B cell (primary cell): ENCODE results near the gene CEBPZOS. TPM values are rescaled to one million over a fixed set of nuclear protein-coding genes. Genes with fewer than 3 reads are reported as not detected.

Experiments used
- ATAC-seq: fragments of 200-7000 bp; cut with Tn5 transposase; one replicate; pipeline ENCODE4 v1.10.0; 2021; ENCODE audit warnings: low read depth, mild to moderate bottlenecking, moderate number of reproducible peaks, moderate library complexity
- CTCF ChIA-PET: fragments of 350-600 bp; sonication (Branson Sonifier 250); formaldehyde crosslinking; loops from one replicate; lab custom pipeline; 2021; ENCODE audit warnings: antibody characterized with exemption, inconsistent platforms; lab: Charles Lee
- POLR2A ChIA-PET: fragments of 350-600 bp; sonication (Branson Sonifier 250); formaldehyde crosslinking; loops from one replicate; lab custom pipeline; 2021; ENCODE audit warnings: antibody characterized with exemption; lab: Charles Lee
- DNase-seq: peaks from one replicate; pipeline ENCODE4 v3.0.0; 2013
- H2AFZ ChIP-seq: 2 replicates; pipeline ENCODE4 v1.6.1; 2012; ENCODE audit warnings: mild to moderate bottlenecking, low read depth, low read length; ENCODE audit not compliant: insufficient read depth, poor library complexity, severe bottlenecking
- H3K27ac ChIP-seq, 2 donors: 1 replicate in 1 of 2; 2 replicates in 1 of 2; pipeline ENCODE4 v1.5.1; 2012 to 2013; ENCODE audit warnings: low read length in 2 of 2, mild to moderate bottlenecking in 2 of 2, moderate library complexity in 1 of 2
- H3K27me3 ChIP-seq, 4 experiments: fragments of 200-600 bp in 1 of 4; sonication (generic) in 1 of 4; replicated peaks in 1 of 4; 1 replicate in 2 of 4; 2 replicates in 2 of 4; pipeline versions ENCODE4 v1.6.1 to v1.7.0; 2013 to 2016; ENCODE audit warnings: low read length in 3 of 4, mild to moderate bottlenecking in 2 of 4, mixed read lengths in 1 of 4, moderate library complexity in 1 of 4; ENCODE audit not compliant: insufficient read depth in 4 of 4, control insufficient read depth in 3 of 4; ENCODE audit errors: control extremely low read depth in 1 of 4
- H3K36me3 ChIP-seq, 2 experiments: replicated peaks in 1 of 2; 1 replicate in 1 of 2; 2 replicates in 1 of 2; pipeline versions ENCODE4 v1.6.1 to v1.7.1; 2013; ENCODE audit warnings: low read length in 1 of 2; ENCODE audit not compliant: insufficient read depth in 2 of 2, control insufficient read depth in 1 of 2; ENCODE audit errors: control extremely low read depth in 1 of 2, extremely low read depth in 1 of 2
- H3K4me1 ChIP-seq, 2 donors: fragments of 200-600 bp in 1 of 2; sonication (generic) in 1 of 2; 1 replicate in 1 of 2; 2 replicates in 1 of 2; pipeline versions ENCODE4 v1.5.1 to v1.6.1; 2013 to 2017; ENCODE audit warnings: low read length in 2 of 2; ENCODE audit not compliant: control insufficient read depth in 2 of 2, insufficient read depth in 2 of 2
- H3K4me2 ChIP-seq: replicated peaks from 2 replicates; pipeline ENCODE3; 2012; ENCODE audit warnings: mild to moderate bottlenecking, low read depth, low read length; ENCODE audit not compliant: poor library complexity, severe bottlenecking
- H3K4me3 ChIP-seq, 5 experiments: fragments of 200-600 bp in 1 of 5; sonication (generic) in 1 of 5; 1 replicate in 3 of 5; 2 replicates in 2 of 5; pipeline versions ENCODE4 v1.5.1 to v1.7.0; 2011 to 2016; ENCODE audit warnings: low read length in 4 of 5, mild to moderate bottlenecking in 4 of 5, low read depth in 2 of 5, control low read depth in 1 of 5, moderate library complexity in 1 of 5; ENCODE audit not compliant: insufficient read depth in 1 of 5; ENCODE audit errors: control extremely low read depth in 1 of 5, extremely low read depth in 1 of 5
- H3K79me2 ChIP-seq: fragments of 200-600 bp; sonication (generic); one replicate; pipeline ENCODE4 v1.6.0; 2016; ENCODE audit warnings: low read length; ENCODE audit not compliant: control insufficient read depth, insufficient read depth
- H3K9ac ChIP-seq: fragments of 200-600 bp; sonication (generic); 2 replicates; pipeline ENCODE4 v1.6.1; 2017; ENCODE audit warnings: mild to moderate bottlenecking, low read length, moderate library complexity
- H3K9me3 ChIP-seq, 3 donors: one replicate each; pipeline versions ENCODE4 v1.6.1 to v1.7.1; 2013; ENCODE audit warnings: low read length in 2 of 3; ENCODE audit not compliant: control insufficient read depth in 2 of 3, insufficient read depth in 1 of 3; ENCODE audit errors: control extremely low read depth in 1 of 3
- H4K20me1 ChIP-seq: 2 replicates; pipeline ENCODE4 v1.6.0; 2012; ENCODE audit warnings: mild to moderate bottlenecking, low read length; ENCODE audit not compliant: insufficient read depth, control insufficient read depth, poor library complexity, severe bottlenecking
- H3K27ac Mint-ChIP-seq: one replicate; pipeline ENCODE4 v1.8.0; 2021; ENCODE audit warnings: mixed read lengths
- H3K27me3 Mint-ChIP-seq: one replicate; pipeline ENCODE4 v1.8.0; 2021; ENCODE audit warnings: mixed read lengths
- H3K4me1 Mint-ChIP-seq: one replicate; pipeline ENCODE4 v1.8.0; 2021; ENCODE audit warnings: mixed read lengths
- H3K4me3 Mint-ChIP-seq: one replicate; pipeline ENCODE4 v1.8.0; 2021; ENCODE audit warnings: mixed read lengths
- H3K9me3 Mint-ChIP-seq: one replicate; pipeline ENCODE4 v1.8.0; 2022; ENCODE audit warnings: mixed read lengths; ENCODE audit not compliant: insufficient read depth
- EZH2 ChIP-seq: IDR thresholded peaks from 2 replicates; pipeline ENCODE4 v1.6.1; 2012; ENCODE audit warnings: borderline replicate concordance, low read depth, mild to moderate bottlenecking, moderate library complexity, low read length; ENCODE audit not compliant: insufficient read depth, poor library complexity, severe bottlenecking
- WGBS: methylation state at CpG from one replicate; pipeline ENCODE4 v1.1.5; 2013; ENCODE audit warnings: missing lambda C conversion rate; ENCODE audit not compliant: insufficient coverage; 5-methylcytosine and 5-hydroxymethylcytosine counted together
- intact Hi-C: fragments of 100-400 bp; cut with micrococcal nuclease; formaldehyde crosslinking; loops from one replicate; pipeline ENCODE4 v1.10.0; 2022
- polyA plus RNA-seq: library from polyadenylated mRNA; depleted of rRNA; stranded (reverse); fragments of >200 nt; gene quantifications from 2 replicates; pipeline ENCODE4 v1.2.3, GENCODE V29; 2012
- total RNA-seq, 2 donors: library from RNA; stranded (reverse); fragments of 120-200 nt in 1 of 2; gene quantifications; 1 replicate in 1 of 2; 2 replicates in 1 of 2; pipeline versions ENCODE4 v1.2.3 to v1.2.4, GENCODE V29; 2013 to 2022
- TF ChIP-seq, protein P1 (sequence below): fragments of 200-600 bp; IDR thresholded peaks from one replicate; pipeline ENCODE4 v1.8.0; 2022; ENCODE audit warnings: antibody characterized with exemption, mild to moderate bottlenecking

Gene CEBPZOS
- total and polyA plus RNA-seq, 2 donors (not counting 1 experiment from before 2014, with no cell fraction given) = 17.6 to 36.7 TPM

DNA sequence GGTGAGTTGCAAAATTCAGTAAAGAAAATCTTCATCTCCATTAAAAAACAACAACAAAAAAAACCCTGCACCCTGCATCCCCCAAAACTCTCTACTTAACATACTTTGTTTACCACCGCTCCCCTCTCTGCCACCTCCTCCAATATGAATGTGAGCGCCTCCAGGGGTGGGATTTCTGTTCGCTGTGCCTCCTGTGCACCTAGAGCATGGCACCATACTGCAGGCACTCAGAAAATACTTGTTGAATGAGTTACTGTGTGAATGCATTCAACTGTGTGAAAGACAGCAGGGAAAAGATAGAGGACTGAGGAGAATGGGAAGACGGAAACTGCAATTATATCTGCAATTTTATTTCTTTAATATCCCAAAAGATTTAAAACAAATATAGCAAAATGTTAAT is 30.6 kb downstream of the CEBPZOS start:
- Histone ChIP-seq H3K36me3 (peaks cover 7 to 33% of the 10 kb centered on the region in 2 experiments), H3K27me3 (no peaks in the 10 kb centered on the region), H2AFZ (no peak overlapping the region), H3K4me1 (peaks cover 15 to 20% of the 10 kb centered on the region in 2 donors), H3K79me2 (peaks cover 78% of the 10 kb centered on the region), H4K20me1 (peaks cover 30% of the 10 kb centered on the region), H3K27ac (no peak overlapping the region), H3K4me3 (no peak overlapping the region), H3K4me2 (no peak overlapping the region), H3K9me3 (no peaks in the 10 kb centered on the region), H3K9ac (no peak overlapping the region)
- DNase-seq (no peak), ATAC-seq (no peak)
- H3K4me3 Mint-ChIP-seq = no peak overlapping the region
- 83% methylated on average over 1 of the region's 4 CpGs for WGBS
- no peaks in the 10 kb centered on the region for H3K27me3 Mint-ChIP-seq
- peaks cover 32% of the 10 kb centered on the region for H3K4me1 Mint-ChIP-seq
- POLR2A ChIA-PET = no interaction called here
- CTCF ChIA-PET = no interaction called here
- H3K27ac Mint-ChIP-seq = no peak overlapping the region
- intact Hi-C loops = no loop called here
- no peaks in the 10 kb centered on the region for H3K9me3 Mint-ChIP-seq
- TF ChIP-seq EZH2 = no peak
- TF ChIP-seq, protein P1, sequence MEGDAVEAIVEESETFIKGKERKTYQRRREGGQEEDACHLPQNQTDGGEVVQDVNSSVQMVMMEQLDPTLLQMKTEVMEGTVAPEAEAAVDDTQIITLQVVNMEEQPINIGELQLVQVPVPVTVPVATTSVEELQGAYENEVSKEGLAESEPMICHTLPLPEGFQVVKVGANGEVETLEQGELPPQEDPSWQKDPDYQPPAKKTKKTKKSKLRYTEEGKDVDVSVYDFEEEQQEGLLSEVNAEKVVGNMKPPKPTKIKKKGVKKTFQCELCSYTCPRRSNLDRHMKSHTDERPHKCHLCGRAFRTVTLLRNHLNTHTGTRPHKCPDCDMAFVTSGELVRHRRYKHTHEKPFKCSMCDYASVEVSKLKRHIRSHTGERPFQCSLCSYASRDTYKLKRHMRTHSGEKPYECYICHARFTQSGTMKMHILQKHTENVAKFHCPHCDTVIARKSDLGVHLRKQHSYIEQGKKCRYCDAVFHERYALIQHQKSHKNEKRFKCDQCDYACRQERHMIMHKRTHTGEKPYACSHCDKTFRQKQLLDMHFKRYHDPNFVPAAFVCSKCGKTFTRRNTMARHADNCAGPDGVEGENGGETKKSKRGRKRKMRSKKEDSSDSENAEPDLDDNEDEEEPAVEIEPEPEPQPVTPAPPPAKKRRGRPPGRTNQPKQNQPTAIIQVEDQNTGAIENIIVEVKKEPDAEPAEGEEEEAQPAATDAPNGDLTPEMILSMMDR = no peak

DNA sequence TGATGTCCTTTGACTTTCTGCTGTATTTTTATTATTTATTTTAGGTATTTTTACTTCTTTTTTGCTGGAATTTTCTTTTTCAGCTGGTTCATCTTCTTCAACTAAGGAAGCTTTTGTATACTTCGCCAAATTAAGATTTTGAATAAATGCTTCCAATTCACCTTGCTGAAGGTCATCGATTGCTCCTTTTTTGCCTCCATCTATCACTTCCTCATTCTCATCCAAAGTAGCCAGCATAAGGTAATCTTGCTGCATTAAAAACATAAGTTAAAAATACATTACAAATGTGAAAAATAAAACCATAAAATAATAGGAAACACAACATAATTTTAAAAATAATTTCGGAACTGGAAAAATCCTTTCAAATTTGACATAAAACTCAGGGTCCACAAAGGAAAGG is 32.5 kb downstream of the CEBPZOS start:
- no peak for TF ChIP-seq EZH2
- TF ChIP-seq, protein P1 = no peak
- no peak for ATAC-seq
- H3K27me3 ChIP-seq = no peaks in the 10 kb centered on the region
- intact Hi-C loops = no loop called here
- no peak overlapping the region for H3K27ac ChIP-seq
- ChIA-PET POLR2A (no interaction called here), CTCF (no interaction called here)
- H3K36me3 ChIP-seq = peaks cover 3 to 24% of the 10 kb centered on the region in 2 experiments
- DNase-seq = no peak
- peaks cover 28 to 30% of the 10 kb centered on the region in 2 donors for H3K4me1 ChIP-seq
- Mint-ChIP-seq H3K27ac (no peak overlapping the region), H3K27me3 (no peaks in the 10 kb centered on the region), H3K4me1 (peaks cover 30% of the 10 kb centered on the region), H3K4me3 (no peak overlapping the region), H3K9me3 (no peaks in the 10 kb centered on the region)
- H3K4me3 ChIP-seq = no peak overlapping the region
- WGBS = 100% methylated on average over 1 of the region's 3 CpGs
- H3K4me2 ChIP-seq = no peak overlapping the region
- H4K20me1 ChIP-seq = peaks cover 30% of the 10 kb centered on the region
- no peak overlapping the region for H2AFZ ChIP-seq
- no peak overlapping the region for H3K9ac ChIP-seq
- H3K9me3 ChIP-seq = no peaks in the 10 kb centered on the region
- H3K79me2 ChIP-seq = peaks cover 90% of the 10 kb centered on the region
